Stimulated activated CD8-positive, alpha-beta memory T cell treated with anti-CD3 and anti-CD28 coated beads, Interleukin-12 subunit alpha, Interleukin-12 subunit beta, amount 100 ng/mL, for 4 hours (primary cell): ENCODE results near the gene HRH1.
"Not testable (repeated sequence)": the region's sequence is repeated elsewhere in the genome, so short reads cannot be mapped to it uniquely, and the experiment has no call there.

Experiments
- DNase-seq: peaks from one replicate; pipeline ENCODE4 v3.0.0-alpha.2; 2020; ENCODE audit warnings: low read depth

Gene HRH1

GRCh38 chr3:11172096-11172690 is 17.9 kb downstream of the HRH1 start:
- DNase-seq: no peak

- no peak for DNase-seq
Measured at GRCh38 chr3:11173828-11174465, 19.7 kb downstream of the HRH1 start.

- no peak for DNase-seq
Measured at GRCh38 chr3:11178421-11178820, 24.1 kb downstream of the HRH1 start.

- not testable (repeated sequence) for DNase-seq
Measured at GRCh38 chr3:11184328-11184969, 30.2 kb downstream of the HRH1 start.

- DNase-seq: no peak
Measured at GRCh38 chr3:11185144-11185543, 30.9 kb downstream of the HRH1 start.

- DNase-seq: no peak
Measured at GRCh38 chr3:11185564-11186317, 31.4 kb downstream of the HRH1 start.

- no peak for DNase-seq
Measured at GRCh38 chr3:11186318-11186692, 32.0 kb downstream of the HRH1 start.

- DNase-seq: no peak
Measured at GRCh38 chr3:11186771-11187191, 32.5 kb downstream of the HRH1 start.

- no peak for DNase-seq
Measured at GRCh38 chr3:11187681-11188080, 33.4 kb downstream of the HRH1 start.

- no peak for DNase-seq
Measured at GRCh38 chr3:11188231-11188630, 33.9 kb downstream of the HRH1 start.

- DNase-seq: no peak
Measured at GRCh38 chr3:11195201-11195600, 40.9 kb downstream of the HRH1 start.

- DNase-seq: no peak
Measured at GRCh38 chr3:11195721-11196332, 41.5 kb downstream of the HRH1 start.

- no peak for DNase-seq
Measured at GRCh38 chr3:11197484-11197883, 43.2 kb downstream of the HRH1 start.

GRCh38 chr3:11198070-11198469 is 43.8 kb downstream of the HRH1 start:
- DNase-seq: no peak

GRCh38 chr3:11198495-11198894 is 44.2 kb downstream of the HRH1 start:
- no peak for DNase-seq

GRCh38 chr3:11199902-11200845 is 45.9 kb downstream of the HRH1 start:
- no peak for DNase-seq

GRCh38 chr3:11201251-11202019 is 47.1 kb downstream of the HRH1 start:
- DNase-seq: no peak

- no peak for DNase-seq
Measured at GRCh38 chr3:11203961-11204360, 49.7 kb downstream of the HRH1 start.

GRCh38 chr3:11204697-11205348 is 50.5 kb downstream of the HRH1 start:
- no peak for DNase-seq

GRCh38 chr3:11205881-11206280 is 51.6 kb downstream of the HRH1 start:
- not testable (repeated sequence) for DNase-seq
